ENCODE data around the gene POLD3. TPM values are rescaled to one million over a fixed set of nuclear protein-coding genes. Genes with fewer than 3 reads are reported as not detected.
A peak's percentile ranks its signal among the peaks of the same experiment; 100 is the strongest.

The POLD3 gene
- total RNA-seq, 3 donors from 2014 or later: 18.3 to 32.4 (median 20.6) TPM

- no peaks in the 10 kb centered on the region for H3K36me3 ChIP-seq (ENCODE audit: low read depth)
- no peak for DNase-seq
- no peak for TF ChIP-seq CTCF (IDR thresholded peaks at IDR 0.05)
- H3K9me3 ChIP-seq: no peaks in the 10 kb centered on the region
- no peak for ATAC-seq
- H3K4me3 ChIP-seq: no peak overlapping the region
- intact Hi-C loops (cut with DNase I, micrococcal nuclease): no loop called here
- no peaks in the 10 kb centered on the region for H3K4me1 ChIP-seq (ENCODE audit: low read depth)
Observed at GRCh38 chr11:74557526-74557925, 34.9 kb upstream of the POLD3 start.

- DNase-seq (no peak), ATAC-seq (peak; percentile 21)
- TF ChIP-seq CTCF (IDR thresholded peaks at IDR 0.05): no peak
- Histone ChIP-seq H3K9me3 (no peaks in the 10 kb centered on the region), H3K4me1 (ENCODE audit: low read depth) (no peaks in the 10 kb centered on the region), H3K4me3 (no peak overlapping the region), H3K36me3 (ENCODE audit: low read depth) (no peaks in the 10 kb centered on the region)
- intact Hi-C loops (cut with DNase I, micrococcal nuclease): no loop called here
Observed at GRCh38 chr11:74559110-74559933, 33.1 kb upstream of the POLD3 start.

GRCh38 chr11:74559934-74560309, 32.5 kb upstream of the POLD3 start:
- Histone ChIP-seq H3K4me1 (ENCODE audit: low read depth) (no peaks in the 10 kb centered on the region), H3K36me3 (ENCODE audit: low read depth) (no peaks in the 10 kb centered on the region), H3K9me3 (no peaks in the 10 kb centered on the region), H3K4me3 (no peak overlapping the region)
- DNase-seq: no peak
- intact Hi-C loops (cut with DNase I, micrococcal nuclease): no loop called here
- ATAC-seq: peak; percentile 12
- TF ChIP-seq CTCF (IDR thresholded peaks at IDR 0.05): no peak

- DNase-seq: no peak
- no peak for ATAC-seq
- no peaks in the 10 kb centered on the region for H3K36me3 ChIP-seq (ENCODE audit: low read depth)
- intact Hi-C loops (cut with DNase I, micrococcal nuclease): no loop called here
- H3K9me3 ChIP-seq: no peaks in the 10 kb centered on the region
- H3K4me3 ChIP-seq: no peak overlapping the region
- no peak for TF ChIP-seq CTCF (IDR thresholded peaks at IDR 0.05)
- H3K4me1 ChIP-seq (ENCODE audit: low read depth): peaks cover 4% of the 10 kb centered on the region
Observed at GRCh38 chr11:74566146-74566960, 26.0 kb upstream of the POLD3 start.

GRCh38 chr11:74568028-74568427, 24.4 kb upstream of the POLD3 start:
- no peak overlapping the region for H3K4me3 ChIP-seq
- H3K9me3 ChIP-seq: no peaks in the 10 kb centered on the region
- no peak for TF ChIP-seq CTCF (IDR thresholded peaks at IDR 0.05)
- H3K36me3 ChIP-seq (ENCODE audit: low read depth): no peaks in the 10 kb centered on the region
- no peak for ATAC-seq
- no peak for DNase-seq
- H3K4me1 ChIP-seq (ENCODE audit: low read depth): peaks cover 16% of the 10 kb centered on the region
- intact Hi-C loops (cut with DNase I, micrococcal nuclease): no loop called here
